Tibial nerve (tissue), 4 donors: Measurements from ENCODE around the gene MANSC1. TPM values are rescaled to one million over a fixed set of nuclear protein-coding genes. Genes with fewer than 3 reads are reported as not detected.

Source experiments
- DNase-seq, 2 donors: peaks; one replicate each; pipeline ENCODE4 v3.0.0-alpha.2; 2019; ENCODE audit warnings: low spot score in 2 of 2
- H3K27ac ChIP-seq, 4 donors: fragments of 200-600 bp; sonication (generic) in 3 of 4; one replicate each; pipeline ENCODE4 v1.5.1; 2017 to 2019; ENCODE audit warnings: mild to moderate bottlenecking in 1 of 4
- H3K27me3 ChIP-seq, 2 donors: fragments of 200-600 bp; sonication (generic) in 1 of 2; one replicate each; pipeline versions ENCODE4 v1.5.1 to v1.6.0; 2017 to 2019
- H3K36me3 ChIP-seq, 3 donors: fragments of 200-600 bp; sonication (generic); one replicate each; pipeline ENCODE4 v1.5.1; 2018 to 2019
- H3K4me1 ChIP-seq, 4 donors: fragments of 200-600 bp; sonication (generic) in 3 of 4; one replicate each; pipeline ENCODE4 v1.5.1; 2017 to 2019
- H3K4me3 ChIP-seq, 4 donors: fragments of 200-600 bp; sonication (generic) in 3 of 4; one replicate each; pipeline ENCODE4 v1.5.1; 2017 to 2019; ENCODE audit warnings: mild to moderate bottlenecking in 1 of 4, moderate library complexity in 1 of 4
- H3K9me3 ChIP-seq, 4 donors: fragments of 200-600 bp; sonication (generic) in 3 of 4; one replicate each; pipeline ENCODE4 v1.5.1; 2017 to 2019
- CTCF ChIP-seq, 5 experiments: fragments of 200-600 bp in 3 of 5; fragments of 450-650 bp in 2 of 5; sonication (generic) in 3 of 5; IDR thresholded peaks; one replicate each; pipeline ENCODE4 v1.5.1; 2016 to 2019; ENCODE audit warnings: antibody characterized with exemption in 5 of 5, mild to moderate bottlenecking in 3 of 5, moderate library complexity in 2 of 5
- EP300 ChIP-seq, 2 donors: sonication (generic); formaldehyde crosslinking; IDR thresholded peaks; one replicate each; pipeline ENCODE4 v1.6.1; 2017; ENCODE audit warnings: antibody characterized with exemption in 2 of 2, mild to moderate bottlenecking in 1 of 2
- POLR2A ChIP-seq, 2 donors: fragments of 450-650 bp; IDR thresholded peaks; one replicate each; pipeline ENCODE4 v1.6.1; 2017; ENCODE audit warnings: antibody characterized with exemption in 2 of 2, mild to moderate bottlenecking in 2 of 2, moderate library complexity in 2 of 2
- WGBS, 2 donors: methylation state at CpG; one replicate each; pipeline ENCODE4 v1.1.5; 2018; 5-methylcytosine and 5-hydroxymethylcytosine counted together
- total RNA-seq, 4 donors: library from RNA; depleted of rRNA; stranded (reverse); fragments of >200 nt; gene quantifications; one replicate each; pipeline ENCODE4 v1.1.0, GENCODE V29; 2016

The MANSC1 gene
- total RNA-seq, 4 donors from 2014 or later: 7.9 to 11.6 (median 9.6) TPM

- 86 to 90% methylated on average over 4 of the region's 4 CpGs for WGBS, 2 donors
Measured at GRCh38 chr12:12396694-12397093, 46.7 kb upstream of the MANSC1 start.

GRCh38 chr12:12393171-12393570, 43.1 kb upstream of the MANSC1 start:
- Histone ChIP-seq H3K27me3 (no peaks in the 10 kb centered on the region), H3K36me3 (no peaks in the 10 kb centered on the region), H3K9me3 (no peaks in the 10 kb centered on the region), H3K27ac (no peak overlapping the region), H3K4me1 (peaks cover 0 to 20% (median 8%) of the 10 kb centered on the region in 4 donors), H3K4me3 (no peak overlapping the region)
- DNase-seq: no peak
- TF ChIP-seq POLR2A (IDR thresholded peaks at IDR 0.05) (no peak), EP300 (IDR thresholded peaks at IDR 0.05) (no peak), CTCF (IDR thresholded peaks at IDR 0.05) (no peak)
- WGBS, 2 donors: 90 to 96% methylated on average over 2 of the region's 2 CpGs

More at GRCh38 chr12:12396694-12397093, 46.7 kb upstream of the MANSC1 start:
- Histone ChIP-seq H3K4me1 (peaks cover 0 to 38% (median 12%) of the 10 kb centered on the region in 4 donors), H3K9me3 (no peaks in the 10 kb centered on the region), H3K27ac (peak overlapping the region; percentile 66 to 87 (median 76)), H3K27me3 (no peaks in the 10 kb centered on the region), H3K36me3 (no peaks in the 10 kb centered on the region), H3K4me3 (no peak overlapping the region)
- no peak for DNase-seq
- TF ChIP-seq POLR2A (IDR thresholded peaks at IDR 0.05) (no peak), CTCF (IDR thresholded peaks at IDR 0.05) (no peak), EP300 (IDR thresholded peaks at IDR 0.05) (no peak)

GRCh38 chr12:12392413-12392812, 42.4 kb upstream of the MANSC1 start:
- H3K27ac ChIP-seq: peak overlapping the region in 1 of 4 donors; percentile 42
- 75 to 88% methylated on average over 2 of the region's 2 CpGs for WGBS, 2 donors
- H3K4me1 ChIP-seq: peaks cover 0 to 17% (median 4%) of the 10 kb centered on the region in 4 donors
- no peak overlapping the region for H3K4me3 ChIP-seq
- H3K36me3 ChIP-seq: no peaks in the 10 kb centered on the region
- no peak for DNase-seq
- no peaks in the 10 kb centered on the region for H3K9me3 ChIP-seq
- no peaks in the 10 kb centered on the region for H3K27me3 ChIP-seq
- no peak for TF ChIP-seq CTCF (IDR thresholded peaks at IDR 0.05)
- TF ChIP-seq EP300 (IDR thresholded peaks at IDR 0.05): no peak
- TF ChIP-seq POLR2A (IDR thresholded peaks at IDR 0.05): no peak

GRCh38 chr12:12387501-12387900, 37.5 kb upstream of the MANSC1 start:
- no peak for TF ChIP-seq EP300 (IDR thresholded peaks at IDR 0.05)
- TF ChIP-seq CTCF (IDR thresholded peaks at IDR 0.05): no peak
- no peak for TF ChIP-seq POLR2A (IDR thresholded peaks at IDR 0.05)
- H3K9me3 ChIP-seq: no peaks in the 10 kb centered on the region
- H3K4me1 ChIP-seq: peaks cover 0 to 13% (median 0%) of the 10 kb centered on the region in 4 donors
- no peaks in the 10 kb centered on the region for H3K27me3 ChIP-seq
- 56 to 58% methylated on average over 3 of the region's 3 CpGs for WGBS, 2 donors
- peaks cover 0 to 7% (median 0%) of the 10 kb centered on the region in 3 donors for H3K36me3 ChIP-seq
- H3K27ac ChIP-seq: no peak overlapping the region
- DNase-seq: no peak
- H3K4me3 ChIP-seq: no peak overlapping the region

- 59 to 71% methylated on average over 7 of the region's 7 CpGs for WGBS, 2 donors
- H3K9me3 ChIP-seq: no peaks in the 10 kb centered on the region
- peaks cover 0 to 25% (median under 1%) of the 10 kb centered on the region in 4 donors for H3K4me1 ChIP-seq
- peak overlapping the region in 2 of 4 donors; percentile 2 to 34 for H3K27ac ChIP-seq
- H3K4me3 ChIP-seq: no peak overlapping the region
- DNase-seq: no peak
- TF ChIP-seq POLR2A (IDR thresholded peaks at IDR 0.05) (no peak), EP300 (IDR thresholded peaks at IDR 0.05) (no peak), CTCF (IDR thresholded peaks at IDR 0.05) (no peak)
- H3K36me3 ChIP-seq: peaks cover 0 to 10% (median 0%) of the 10 kb centered on the region in 3 donors
- no peaks in the 10 kb centered on the region for H3K27me3 ChIP-seq
Measured at GRCh38 chr12:12384571-12385340, 34.7 kb upstream of the MANSC1 start.
